ENCODE measurements around the gene ASTL.
"Not testable (repeated sequence)": the region's sequence is repeated elsewhere in the genome, so short reads cannot be mapped to it uniquely, and the experiment has no call there.

ASTL gene

DNA sequence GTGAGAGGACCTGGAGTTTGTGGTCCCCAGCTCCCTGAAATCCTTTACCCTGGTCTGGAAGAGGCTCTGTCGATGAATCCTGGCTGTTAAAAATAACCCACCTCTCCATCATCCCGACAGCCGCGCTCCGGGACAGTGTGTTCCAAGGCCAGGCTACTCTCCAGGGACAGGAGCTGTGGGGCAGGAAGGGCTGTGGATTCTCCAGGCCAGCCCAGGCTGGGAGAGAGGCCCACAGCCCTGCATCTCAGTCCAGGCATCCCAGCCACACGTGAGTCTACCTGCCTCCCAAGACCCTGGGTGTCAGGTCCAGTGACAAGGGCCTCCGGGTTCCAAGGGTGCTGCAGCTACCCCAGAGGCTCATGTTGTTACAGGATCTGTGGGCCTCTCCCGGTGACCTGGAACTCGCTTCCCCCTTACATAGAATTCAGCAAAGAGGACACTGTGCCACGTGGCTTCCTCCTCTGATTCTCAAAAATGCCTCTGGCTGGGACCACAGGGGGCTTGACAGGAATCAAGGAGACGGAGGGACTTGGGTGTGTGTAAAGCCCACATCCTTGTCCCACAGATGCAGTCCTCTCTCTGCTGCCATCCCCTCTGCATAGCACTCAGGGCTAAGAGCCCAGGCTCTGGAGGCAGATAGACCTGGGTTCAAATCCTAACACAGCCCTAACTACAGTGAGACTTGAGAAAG lies 39.3 kb downstream of the ASTL start:
- no peak for DNase-seq (ENCODE audit: low read depth)

DNA sequence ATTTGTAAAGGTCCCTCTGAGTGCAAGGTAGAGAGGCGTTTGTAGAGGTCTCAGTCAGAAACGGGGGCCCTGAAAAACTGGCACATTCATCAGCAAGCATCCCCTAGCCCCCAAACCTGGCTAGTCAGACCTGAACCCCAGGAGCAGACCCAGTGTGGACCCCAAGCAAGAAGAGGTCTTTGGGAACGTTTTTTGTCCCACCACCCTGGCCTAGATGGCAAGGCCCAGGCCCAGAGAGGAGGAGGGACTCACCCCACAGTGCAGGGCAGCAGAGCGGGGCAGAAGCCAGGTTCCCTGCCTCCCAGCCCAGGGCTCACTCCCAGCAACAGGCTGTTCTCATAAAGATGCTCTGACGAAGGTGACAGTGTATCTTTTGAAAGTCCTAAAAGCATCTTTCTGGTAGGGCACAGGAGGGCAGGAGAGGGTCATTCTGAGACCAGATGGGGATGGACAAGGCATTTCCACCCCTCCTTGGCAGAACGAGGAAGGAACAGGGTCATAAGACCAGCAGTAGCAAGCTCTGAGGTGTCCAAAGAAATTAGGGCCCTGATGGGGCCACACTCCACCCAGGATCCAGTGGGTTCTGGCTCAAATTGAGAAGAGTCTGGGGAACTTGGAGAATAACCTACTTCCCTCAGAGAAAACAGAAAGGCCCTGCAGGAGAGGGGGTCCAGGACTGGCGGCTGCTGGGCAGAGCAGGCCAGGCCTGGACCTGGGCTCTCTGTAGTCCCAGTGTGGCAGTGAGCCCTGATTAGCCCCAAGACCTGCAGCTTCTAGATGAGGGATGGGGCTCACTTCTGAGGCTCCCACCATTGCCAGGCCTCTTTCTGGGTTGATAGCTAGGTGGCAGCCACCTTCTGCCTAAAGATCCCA lies 40.1 kb downstream of the ASTL start:
- DNase-seq (ENCODE audit: low read depth): no peak

DNA sequence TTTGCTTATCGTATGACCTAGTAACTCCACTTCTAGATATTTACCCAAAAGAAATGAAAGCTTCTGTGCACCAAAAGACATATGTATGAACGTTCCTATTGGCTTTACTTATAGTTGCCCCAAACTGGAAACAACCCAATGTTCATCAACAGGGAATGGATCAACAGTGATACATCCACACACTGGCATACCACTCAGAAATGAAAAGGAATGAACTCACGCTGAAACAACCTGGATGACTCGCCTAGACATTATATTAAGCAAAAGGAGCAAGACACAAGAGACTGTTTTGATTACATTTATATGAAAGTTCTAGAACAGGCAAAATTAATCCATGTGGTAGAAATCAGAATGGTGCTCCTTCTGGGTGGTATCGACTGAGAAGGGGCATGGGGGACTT lies 40.9 kb downstream of the ASTL start:
- no peak for DNase-seq (ENCODE audit: low read depth)

DNA sequence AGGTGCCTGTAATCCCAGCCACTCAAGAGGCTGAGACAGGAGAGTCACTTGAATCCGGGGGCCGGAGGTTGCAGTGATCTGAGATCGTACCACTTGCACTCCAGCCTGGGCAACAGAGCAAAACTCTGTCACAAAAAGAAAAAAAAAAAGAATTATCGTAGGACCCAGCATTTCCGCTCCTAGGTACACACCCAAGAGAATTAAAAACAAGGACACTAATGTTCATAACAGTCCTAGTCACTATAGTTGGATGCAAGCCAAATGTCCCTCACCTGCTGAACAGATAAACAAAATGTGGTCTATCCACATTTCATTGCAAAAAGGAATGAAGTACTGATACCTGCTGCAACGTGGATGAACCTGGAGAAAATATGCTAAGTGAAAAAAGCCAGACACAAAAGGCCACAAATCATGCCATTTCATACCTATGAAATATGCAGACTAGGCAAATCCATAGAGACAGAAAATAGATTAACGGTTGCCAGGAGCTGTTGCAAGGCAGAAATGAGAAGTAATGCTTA lies 43.1 kb downstream of the ASTL start:
- DNase-seq (ENCODE audit: low read depth): no peak

DNA sequence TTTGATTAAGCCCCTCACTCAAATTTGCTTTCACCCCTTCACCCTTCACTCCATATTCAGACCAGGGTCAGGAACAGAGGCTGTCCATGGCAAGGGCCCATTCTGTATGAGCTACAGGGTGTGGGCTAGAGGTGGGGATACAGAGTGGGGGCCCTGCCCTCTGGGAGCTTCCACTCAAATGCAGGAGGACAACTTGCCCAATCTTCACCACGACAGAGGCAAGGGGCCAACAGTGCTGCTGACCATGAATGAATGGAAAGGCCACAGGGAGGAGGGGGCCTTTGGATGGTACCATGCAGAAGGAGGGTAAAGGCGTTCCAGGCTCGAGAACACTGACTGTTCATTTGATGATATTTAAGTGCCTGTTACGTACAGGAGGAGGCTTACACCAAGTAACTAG lies 44.8 kb downstream of the ASTL start:
- DNase-seq (ENCODE audit: low read depth): no peak

DNA sequence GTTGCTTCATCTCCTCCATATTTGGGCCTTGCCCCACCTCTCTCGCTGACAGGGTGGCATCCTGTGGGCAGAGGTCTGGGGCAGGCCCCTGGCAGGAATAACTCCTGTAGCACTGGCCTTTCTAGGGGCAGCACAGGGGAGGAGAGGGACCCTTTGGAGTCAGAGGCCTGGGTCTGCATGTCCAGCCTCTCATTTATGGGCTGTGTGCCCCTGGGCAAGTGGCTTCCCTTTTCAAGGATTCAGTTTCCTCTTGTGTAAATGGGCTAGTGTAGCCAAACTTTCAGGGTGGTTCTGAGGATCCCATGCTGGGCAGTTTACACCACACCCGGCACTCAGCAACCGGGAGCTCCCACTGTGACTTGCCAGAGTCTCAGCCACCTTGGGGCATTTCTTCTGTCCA lies 45.4 kb downstream of the ASTL start:
- no peak for DNase-seq (ENCODE audit: low read depth)

DNA sequence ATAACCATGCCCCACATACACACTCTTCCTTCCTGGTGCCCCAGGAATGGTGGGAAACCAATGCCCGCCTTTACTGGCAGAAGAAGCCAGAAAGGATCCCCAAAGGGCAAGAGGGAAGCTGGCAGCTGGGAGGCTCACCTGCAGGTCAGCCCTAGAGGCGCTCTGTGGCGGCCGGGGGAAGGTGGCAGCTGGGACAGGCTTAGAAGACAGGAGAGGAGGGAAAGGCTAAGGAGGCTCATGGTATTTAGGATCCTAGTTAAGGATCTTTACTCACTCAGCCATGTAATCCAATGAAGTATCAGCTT lies 45.8 kb downstream of the ASTL start:
- no peak for DNase-seq (ENCODE audit: low read depth)

DNA sequence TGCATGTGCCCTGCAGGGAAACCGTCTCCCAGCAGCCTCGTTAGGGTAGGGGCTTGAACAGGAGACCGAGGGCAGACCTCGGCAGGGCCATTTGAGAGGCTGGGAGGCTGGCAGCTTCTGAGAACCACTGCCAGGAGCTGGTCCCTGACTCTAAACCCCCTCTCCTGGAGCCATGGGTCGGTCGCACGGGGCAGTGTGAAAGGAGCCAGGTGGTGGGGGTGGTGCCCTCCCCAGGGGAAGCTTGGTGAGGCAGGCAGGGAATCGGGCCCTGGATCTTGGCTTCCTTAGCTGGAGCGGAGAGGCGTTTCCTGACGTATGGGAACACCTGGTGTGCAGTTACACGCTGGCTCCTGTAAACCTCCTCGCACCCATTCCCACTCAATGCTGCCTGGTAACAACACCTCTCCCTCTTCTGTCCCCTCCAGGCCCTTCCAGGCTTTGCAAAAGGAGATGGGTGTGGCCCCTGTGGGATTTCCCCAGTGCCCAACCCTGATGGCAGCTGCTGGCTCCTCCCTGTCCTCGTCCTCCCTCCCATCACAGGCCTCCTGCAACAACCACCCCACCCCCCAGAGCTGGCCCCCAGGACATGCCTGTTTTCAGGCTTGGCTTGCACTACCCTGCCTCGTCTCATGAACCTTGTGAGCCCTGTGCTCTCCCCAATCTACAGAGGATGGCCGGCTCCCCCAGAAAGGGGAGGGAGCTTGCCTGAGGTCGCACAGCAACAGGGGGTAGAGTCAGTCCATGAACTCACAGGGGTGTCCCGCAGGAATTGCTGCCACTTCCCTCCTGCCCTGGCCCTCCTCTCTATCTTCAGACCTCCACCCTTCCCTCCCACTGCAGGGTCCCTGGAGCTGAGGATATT lies 46.4 kb downstream of the ASTL start:
- no peak for DNase-seq (ENCODE audit: low read depth)

DNA sequence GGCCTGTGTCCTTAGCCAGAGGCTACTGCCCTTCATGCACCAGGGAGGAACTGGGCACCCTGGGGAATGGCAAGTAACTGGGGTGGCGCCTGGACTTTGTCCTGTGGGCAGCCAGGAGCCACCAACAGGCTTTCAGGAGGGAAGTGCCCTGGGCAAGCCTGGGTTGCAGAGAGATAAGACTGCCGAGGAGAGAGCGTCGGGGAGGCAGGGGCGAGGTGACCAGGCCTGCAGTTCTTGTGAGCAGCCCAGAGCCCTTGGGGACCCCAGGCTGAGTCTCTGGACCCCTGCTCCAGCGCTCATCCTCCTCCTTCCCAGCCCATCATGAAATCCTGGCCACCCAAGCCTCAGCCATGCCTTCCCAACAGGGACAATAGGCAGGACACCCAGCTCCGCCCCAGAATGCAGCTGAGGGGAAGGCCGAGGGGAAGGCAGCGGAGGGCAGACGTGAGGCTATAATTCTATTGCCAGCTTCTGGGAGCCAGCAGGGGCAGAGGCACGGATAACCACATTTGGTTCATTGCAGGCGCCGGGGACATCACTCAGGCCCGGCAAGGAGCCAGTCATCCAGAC lies 47.1 kb downstream of the ASTL start:
- DNase-seq (ENCODE audit: low read depth): no peak

DNA sequence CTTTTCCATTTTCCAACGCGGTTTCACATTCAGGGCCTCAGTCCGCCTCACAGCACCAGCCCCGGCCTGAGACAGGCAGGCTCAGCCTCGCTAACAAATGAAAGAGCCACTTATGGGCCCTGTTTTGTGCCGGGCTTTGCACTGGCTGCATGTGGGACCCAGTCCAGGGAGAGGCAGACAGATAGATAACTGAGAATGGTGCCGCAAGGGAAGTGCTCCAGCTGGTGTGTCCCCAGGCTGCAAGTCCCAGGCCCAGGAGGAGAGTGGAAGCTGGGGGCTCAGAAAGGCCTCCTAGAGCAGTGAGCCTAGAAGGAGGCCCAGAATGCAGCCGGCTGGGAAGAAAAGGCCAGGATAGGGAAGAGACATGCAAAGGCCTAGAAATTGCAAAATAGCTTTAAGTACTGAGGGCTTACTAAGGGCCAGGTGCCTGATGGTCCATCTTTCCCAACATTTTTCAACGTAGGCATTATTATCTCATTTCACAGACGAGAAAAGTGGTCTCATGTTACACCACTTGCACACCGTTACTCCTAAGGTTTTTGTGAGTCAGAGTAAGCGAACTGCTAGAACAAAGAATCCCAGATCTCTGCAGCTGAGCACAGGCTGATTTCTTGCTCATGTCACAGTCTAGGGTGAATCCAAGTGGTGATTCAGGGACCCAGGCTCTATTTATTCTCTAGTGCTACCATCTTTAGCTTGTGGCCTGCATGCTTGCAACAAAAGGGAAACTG lies 47.9 kb downstream of the ASTL start:
- DNase-seq (ENCODE audit: low read depth): no peak

DNA sequence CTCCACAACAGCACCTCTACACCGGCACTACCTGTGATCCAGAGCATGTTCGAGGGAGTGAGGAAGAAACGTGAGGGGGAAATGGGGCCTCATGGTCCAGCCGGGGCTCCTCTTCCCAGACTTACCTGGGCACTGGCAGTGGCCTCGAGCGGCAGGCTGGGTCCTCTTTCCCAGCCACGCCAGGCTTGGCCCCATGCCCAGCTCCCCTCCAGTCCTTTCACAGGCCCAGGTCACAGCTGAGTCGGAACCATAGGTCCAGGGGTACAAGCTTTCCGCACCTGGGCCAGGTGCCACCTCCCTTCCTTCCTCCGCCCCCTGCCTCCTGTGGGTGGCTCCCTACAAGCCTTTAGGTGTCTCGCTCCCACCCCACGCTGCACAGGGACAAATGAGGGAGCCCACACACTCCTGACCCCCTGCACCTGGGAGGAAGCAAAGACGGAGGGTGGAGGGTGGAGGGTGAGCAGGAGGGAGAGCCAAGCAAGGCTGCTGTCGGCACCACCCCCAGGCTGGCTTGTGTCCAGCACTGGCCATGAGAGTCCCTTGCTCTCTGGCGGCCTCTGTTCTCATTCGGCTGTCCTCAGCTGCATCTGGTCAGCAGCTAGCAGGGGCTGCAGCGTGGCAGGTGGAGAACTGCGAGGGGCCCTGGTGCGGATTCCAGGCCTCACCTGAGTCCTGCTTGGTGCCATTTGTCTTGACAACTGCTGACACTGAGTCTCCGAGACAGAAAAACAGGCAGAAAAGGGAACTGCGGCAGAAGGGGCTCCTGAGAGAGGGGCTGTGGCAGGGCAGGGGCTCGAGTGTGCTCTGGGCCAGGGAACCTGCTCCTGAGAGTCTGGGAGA lies 48.7 kb downstream of the ASTL start:
- DNase-seq (ENCODE audit: low read depth): no peak

DNA sequence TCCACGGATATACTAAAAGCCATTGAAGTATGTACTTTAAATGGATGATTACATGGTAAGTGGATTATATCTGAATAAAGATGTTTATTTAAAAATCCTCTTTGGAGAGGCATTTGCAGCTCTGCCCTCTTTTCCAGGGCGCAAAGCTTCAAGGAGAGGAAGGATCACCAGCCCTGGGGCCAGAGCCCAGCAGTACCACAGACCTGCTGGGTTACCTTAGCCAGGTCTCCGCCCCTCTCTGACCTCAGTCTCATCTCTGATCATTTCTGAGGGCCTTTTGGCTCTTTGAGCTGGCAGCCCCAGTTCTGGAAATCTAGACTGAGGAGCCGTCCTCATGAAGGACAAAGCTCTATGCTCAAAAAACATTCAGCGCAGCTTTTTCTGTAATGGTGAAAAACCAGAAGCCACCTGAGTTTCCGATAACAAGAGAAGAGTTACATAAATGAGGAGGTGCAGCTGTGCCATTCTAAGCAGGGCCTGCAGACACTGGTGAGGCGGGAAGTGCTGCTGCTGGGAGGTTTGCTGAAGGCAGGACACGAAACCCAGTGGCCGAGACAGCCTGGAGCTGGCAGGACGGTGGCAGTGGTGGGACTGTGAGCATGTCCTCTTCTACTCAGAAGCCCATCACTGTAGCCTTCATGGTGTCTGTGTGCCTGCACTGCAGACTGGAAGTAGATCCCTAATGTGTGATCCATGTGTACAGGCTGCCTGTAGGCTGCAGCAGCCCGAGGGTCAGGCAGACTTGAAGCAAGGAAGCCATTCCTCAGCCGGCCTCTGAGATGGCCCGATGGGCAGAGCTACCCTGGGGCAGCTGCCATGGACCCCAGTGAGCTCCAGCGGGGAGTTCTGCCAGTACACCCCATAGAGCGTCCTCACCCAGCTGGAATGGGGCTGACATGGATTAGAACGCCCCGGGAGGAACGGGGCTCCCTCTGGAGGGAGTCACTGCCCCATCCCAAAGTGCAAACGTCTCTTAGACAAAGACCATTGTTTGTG lies 49.7 kb downstream of the ASTL start:
- DNase-seq (ENCODE audit: low read depth): no peak

DNA sequence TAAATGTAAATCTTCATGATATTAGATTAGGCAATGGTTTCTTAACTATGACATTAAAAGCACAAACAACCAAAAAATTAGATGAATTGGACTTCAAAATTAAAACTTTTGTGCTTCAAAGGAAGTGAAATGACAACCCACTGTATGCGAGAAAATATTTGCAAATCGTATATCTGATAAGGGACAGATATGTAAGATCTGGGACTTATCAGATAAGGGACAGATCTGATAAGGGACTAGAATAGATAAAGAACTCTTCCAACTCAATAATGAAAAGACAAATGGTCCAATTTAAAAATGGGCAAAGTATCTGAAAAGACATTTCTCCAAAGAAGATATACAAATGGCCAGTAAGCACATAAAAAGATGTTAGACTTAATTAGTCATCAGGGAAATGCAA lies 51.2 kb downstream of the ASTL start:
- no peak for DNase-seq (ENCODE audit: low read depth)

DNA sequence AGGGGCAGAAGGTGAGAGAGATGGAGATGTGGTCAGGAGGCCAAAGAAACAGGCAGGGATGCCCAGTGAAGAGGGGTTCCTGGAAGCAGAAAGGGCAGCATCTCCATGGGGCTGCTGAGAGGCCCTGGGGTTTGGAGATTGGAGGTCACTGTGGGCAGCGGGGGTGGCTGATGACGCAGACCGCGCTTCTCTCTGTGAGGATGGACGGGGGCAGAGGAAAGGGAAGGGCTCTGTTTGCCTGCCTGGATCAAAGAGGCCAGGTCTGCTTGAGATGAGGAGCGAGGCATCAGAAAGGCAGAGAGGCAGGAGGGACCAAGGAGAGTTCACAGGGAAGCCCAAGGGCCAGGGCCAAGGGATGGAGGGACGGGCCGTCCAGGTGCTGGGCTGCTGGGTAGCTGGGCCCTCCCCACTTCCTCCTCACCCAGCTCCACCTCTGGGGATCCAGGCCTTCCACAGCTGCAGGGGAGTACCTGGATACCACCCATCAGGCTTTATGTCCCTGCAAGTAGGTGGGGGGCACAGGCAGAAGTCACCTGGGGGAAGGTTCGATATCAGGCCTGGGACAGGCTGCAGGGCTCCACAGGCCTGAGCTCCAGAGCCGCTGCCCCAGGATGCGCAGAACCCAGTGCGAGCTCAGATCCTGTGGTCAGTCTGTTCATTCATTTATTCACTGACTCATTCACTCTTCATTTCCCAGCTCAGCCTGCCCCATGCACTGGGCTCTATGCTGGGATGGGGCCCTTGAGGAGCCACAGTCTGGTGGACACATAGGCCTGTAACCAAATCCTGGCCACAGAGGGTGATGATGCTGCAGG lies 52.6 kb downstream of the ASTL start:
- no peak for DNase-seq (ENCODE audit: low read depth)

DNA sequence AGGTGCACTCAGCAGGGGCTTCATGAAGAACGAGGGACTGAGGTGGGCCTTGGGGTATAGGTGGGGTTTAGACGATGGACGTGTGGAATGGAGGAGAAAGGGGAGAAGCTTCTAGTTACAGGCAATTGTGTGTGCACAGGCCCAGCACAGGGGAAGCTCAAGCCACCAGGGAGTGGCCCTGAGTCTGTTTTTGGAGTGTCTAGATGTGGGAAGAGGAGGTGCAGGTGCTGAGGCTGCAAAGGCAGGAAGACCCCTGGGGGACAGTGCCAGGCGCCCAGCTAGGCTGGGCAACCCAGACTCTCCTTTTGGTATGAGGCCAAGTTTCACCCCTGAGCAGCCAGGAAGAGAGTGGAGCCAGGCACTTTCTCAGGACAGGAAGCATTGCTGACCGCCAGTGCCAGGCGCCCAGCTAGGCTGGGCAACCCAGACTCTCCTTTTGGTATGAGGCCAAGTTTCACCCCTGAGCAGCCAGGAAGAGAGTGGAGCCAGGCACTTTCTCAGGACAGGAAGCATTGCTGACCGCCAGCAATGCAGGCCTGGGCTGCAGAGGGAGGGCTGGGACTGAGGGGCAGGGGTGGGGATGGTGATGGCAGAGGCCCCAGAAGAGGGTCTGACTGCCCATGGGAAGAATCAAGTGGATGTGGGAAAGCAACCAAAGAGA lies 53.3 kb downstream of the ASTL start:
- not testable (repeated sequence) for DNase-seq (ENCODE audit: low read depth)

DNA sequence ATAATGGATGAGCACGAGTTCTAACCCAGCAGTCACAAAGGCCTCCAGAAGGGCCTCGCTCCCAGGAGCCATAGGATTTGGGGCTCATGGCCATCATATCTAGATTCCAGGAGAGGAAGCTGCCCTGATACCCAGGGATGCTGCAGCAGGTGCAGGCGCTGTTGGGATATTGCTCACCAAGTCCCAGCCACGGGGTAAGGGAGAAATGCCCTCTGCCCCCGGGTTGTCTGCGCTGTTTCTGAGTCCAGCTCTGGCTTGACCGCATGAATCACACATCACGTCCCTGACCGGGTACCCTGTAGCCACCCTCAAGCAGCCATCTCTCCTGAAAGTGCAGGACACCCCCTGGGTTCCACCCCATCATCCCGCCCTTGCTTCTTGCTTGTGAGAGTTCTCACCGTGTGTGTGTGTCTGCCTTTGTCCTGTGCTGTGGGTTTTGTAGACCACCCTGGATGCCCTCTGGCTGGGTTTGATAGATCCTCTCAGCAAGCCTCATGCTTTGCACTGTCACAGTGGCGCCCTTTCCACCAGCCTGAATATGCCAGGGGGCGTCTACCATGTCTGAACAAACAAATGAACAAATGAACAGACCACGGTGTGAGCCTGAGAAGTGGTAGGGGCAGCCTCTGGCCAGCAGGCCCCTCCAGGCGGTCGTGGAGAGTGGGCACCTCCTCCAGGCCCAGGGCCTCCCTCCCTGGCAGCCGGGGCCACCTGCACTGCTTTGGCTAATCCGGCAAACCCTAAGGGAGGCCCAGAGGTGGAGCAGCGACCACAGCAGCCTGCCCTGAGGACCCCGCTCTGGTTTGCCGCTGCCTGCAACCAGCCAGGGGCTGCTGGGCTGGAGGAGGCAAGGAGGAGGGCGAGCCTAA lies 54.1 kb downstream of the ASTL start:
- DNase-seq (ENCODE audit: low read depth): no peak

Measured in activated T-cell treated with anti-CD3 and anti-CD28 coated beads for 24 hours (primary cell).